Measurements from ENCODE around the gene LARGE1. TPM values are rescaled to one million over a fixed set of nuclear protein-coding genes. Genes with fewer than 3 reads are reported as not detected.

LARGE1 gene
- total RNA-seq: 2.1 and 10.6 TPM in 2 replicates

GRCh38 chr22:33920197-33920540, at the start of gene LARGE1:
Gene LARGE1 (minus strand): TSS chr22:33920476.

